ENCODE data around the gene NFIX.

The NFIX gene

GRCh38 chr19:13008926-13009787 lies 13.9 kb downstream of the NFIX start:
- DNase-seq (ENCODE audit: low spot score) = no peak

- no peak for DNase-seq (ENCODE audit: low spot score)
Observed at GRCh38 chr19:13010038-13010991, 15.0 kb downstream of the NFIX start.

GRCh38 chr19:13010992-13011652 lies 15.8 kb downstream of the NFIX start:
- no peak for DNase-seq (ENCODE audit: low spot score)

GRCh38 chr19:13011653-13012389 lies 16.5 kb downstream of the NFIX start:
- no peak for DNase-seq (ENCODE audit: low spot score)

- DNase-seq (ENCODE audit: low spot score) = no peak
Observed at GRCh38 chr19:13012390-13012689, 17.1 kb downstream of the NFIX start.

GRCh38 chr19:13012690-13013608 lies 17.7 kb downstream of the NFIX start:
- DNase-seq (ENCODE audit: low spot score) = no peak

GRCh38 chr19:13013649-13014048 lies 18.4 kb downstream of the NFIX start:
- DNase-seq (ENCODE audit: low spot score) = no peak

GRCh38 chr19:13014101-13014920 lies 19.0 kb downstream of the NFIX start:
- no peak for DNase-seq (ENCODE audit: low spot score)

- DNase-seq (ENCODE audit: low spot score) = no peak
Observed at GRCh38 chr19:13014921-13015280, 19.6 kb downstream of the NFIX start.

- no peak for DNase-seq (ENCODE audit: low spot score)
Observed at GRCh38 chr19:13015361-13016223, 20.3 kb downstream of the NFIX start.

GRCh38 chr19:13016245-13016627 lies 21.0 kb downstream of the NFIX start:
- DNase-seq (ENCODE audit: low spot score) = no peak

GRCh38 chr19:13016628-13017305 lies 21.5 kb downstream of the NFIX start:
- DNase-seq (ENCODE audit: low spot score) = no peak

- DNase-seq (ENCODE audit: low spot score) = no peak
Observed at GRCh38 chr19:13017306-13018034, 22.2 kb downstream of the NFIX start.

- no peak for DNase-seq (ENCODE audit: low spot score)
Observed at GRCh38 chr19:13018035-13018914, 23.0 kb downstream of the NFIX start.

GRCh38 chr19:13019332-13019731 lies 24.1 kb downstream of the NFIX start:
- no peak for DNase-seq (ENCODE audit: low spot score)

- no peak for DNase-seq (ENCODE audit: low spot score)
Observed at GRCh38 chr19:13020002-13020414, 24.7 kb downstream of the NFIX start.
